CD4-positive, alpha-beta T cell treated with Interleukin-4 for 1 hour (primary cell): ENCODE results near the gene ANAPC10.
"Not testable (repeated sequence)": the region's sequence is repeated elsewhere in the genome, so short reads cannot be mapped to it uniquely, and the experiment has no call there.

Experiments used
- DNase-seq, 2 donors: peaks; one replicate each; pipeline ENCODE4 v3.0.0-alpha.2; 2020 to 2022

ANAPC10 gene

GRCh38 chr4:145000656-145001055, 97.3 kb downstream of the ANAPC10 start:
- not testable (repeated sequence) for DNase-seq

- no peak for DNase-seq
Observed at GRCh38 chr4:144989306-144989705, 108.7 kb downstream of the ANAPC10 start.

- no peak for DNase-seq
Observed at GRCh38 chr4:144985531-144985930, 112.5 kb downstream of the ANAPC10 start.

GRCh38 chr4:144985014-144985413, 113.0 kb downstream of the ANAPC10 start:
- DNase-seq = no peak

- no peak for DNase-seq
Observed at GRCh38 chr4:144984241-144984640, 113.8 kb downstream of the ANAPC10 start.

- DNase-seq = no peak
Observed at GRCh38 chr4:144975718-144976117, 122.3 kb downstream of the ANAPC10 start.

- no peak for DNase-seq
Observed at GRCh38 chr4:144970597-144970996, 127.4 kb downstream of the ANAPC10 start.

GRCh38 chr4:144969821-144970220, 128.2 kb downstream of the ANAPC10 start:
- no peak for DNase-seq

GRCh38 chr4:144968606-144969005, 129.4 kb downstream of the ANAPC10 start:
- no peak for DNase-seq

GRCh38 chr4:144967161-144967560, 130.8 kb downstream of the ANAPC10 start:
- DNase-seq = no peak

GRCh38 chr4:144962300-144962699, 135.7 kb downstream of the ANAPC10 start:
- DNase-seq = no peak

- no peak for DNase-seq
Observed at GRCh38 chr4:144955104-144955503, 142.9 kb downstream of the ANAPC10 start.

- DNase-seq = no peak
Observed at GRCh38 chr4:144954230-144954629, 143.8 kb downstream of the ANAPC10 start.

GRCh38 chr4:144948421-144948820, 149.6 kb downstream of the ANAPC10 start:
- no peak for DNase-seq

- no peak for DNase-seq
Observed at GRCh38 chr4:144948009-144948408, 150.0 kb downstream of the ANAPC10 start.
